HG03064 (cell line): ENCODE measurements around the gene OR5A1.
"Not testable (repeated sequence)": the region's sequence is repeated elsewhere in the genome, so short reads cannot be mapped to it uniquely, and the experiment has no call there.

Experiments used
- ATAC-seq: cut with Tn5 transposase; IDR thresholded peaks from one replicate; pipeline ENCODE4 v1.9.1; 2021; ENCODE audit warnings: low read depth; ENCODE audit not compliant: unreplicated experiment

OR5A1 gene

DNA sequence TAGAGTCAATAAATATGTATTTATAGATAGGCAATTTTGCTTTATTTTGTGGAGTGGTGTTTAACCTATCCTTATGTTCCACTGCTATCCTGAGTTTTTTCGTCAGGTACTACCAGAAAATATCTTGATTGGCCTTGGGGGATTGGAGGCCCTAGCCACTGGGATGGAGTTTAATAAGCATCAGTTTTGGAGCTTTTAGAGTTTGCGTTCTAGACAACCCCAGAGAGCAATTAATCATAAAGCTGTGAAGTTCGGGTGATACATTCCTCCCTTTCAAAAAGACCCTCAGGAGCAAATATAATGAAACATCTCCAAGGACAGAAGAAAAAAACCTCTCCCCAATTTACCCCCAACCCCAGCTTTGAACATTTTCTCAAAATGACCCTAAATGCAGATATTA, at the start of gene OR5A1:
TSS of gene OR5A1 (plus strand) at position 301 of the 400 bp plus-strand sequence. CDS start 6,700 bp downstream, outside the sequence.
- ATAC-seq: no peak

DNA sequence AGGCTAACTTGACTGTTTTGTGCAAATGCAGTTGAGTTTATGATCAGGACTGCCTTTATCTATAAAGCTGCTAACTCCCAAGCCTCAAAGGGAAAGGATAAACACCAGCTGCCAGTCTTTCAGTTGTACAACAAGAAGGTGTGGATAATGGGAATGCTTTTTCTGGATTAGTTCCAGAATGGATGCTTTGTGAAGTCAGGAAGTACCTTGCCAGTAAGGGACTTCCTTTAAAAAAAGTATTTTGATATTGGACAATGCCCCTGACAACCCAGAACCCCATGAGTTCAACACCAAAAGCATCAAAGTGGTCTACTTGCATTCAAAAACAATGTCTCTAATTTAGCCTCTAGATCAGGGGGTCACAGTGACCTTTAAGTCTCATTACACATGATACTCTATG, 42.1 kb upstream of the OR5A1 start:
- no peak for ATAC-seq

DNA sequence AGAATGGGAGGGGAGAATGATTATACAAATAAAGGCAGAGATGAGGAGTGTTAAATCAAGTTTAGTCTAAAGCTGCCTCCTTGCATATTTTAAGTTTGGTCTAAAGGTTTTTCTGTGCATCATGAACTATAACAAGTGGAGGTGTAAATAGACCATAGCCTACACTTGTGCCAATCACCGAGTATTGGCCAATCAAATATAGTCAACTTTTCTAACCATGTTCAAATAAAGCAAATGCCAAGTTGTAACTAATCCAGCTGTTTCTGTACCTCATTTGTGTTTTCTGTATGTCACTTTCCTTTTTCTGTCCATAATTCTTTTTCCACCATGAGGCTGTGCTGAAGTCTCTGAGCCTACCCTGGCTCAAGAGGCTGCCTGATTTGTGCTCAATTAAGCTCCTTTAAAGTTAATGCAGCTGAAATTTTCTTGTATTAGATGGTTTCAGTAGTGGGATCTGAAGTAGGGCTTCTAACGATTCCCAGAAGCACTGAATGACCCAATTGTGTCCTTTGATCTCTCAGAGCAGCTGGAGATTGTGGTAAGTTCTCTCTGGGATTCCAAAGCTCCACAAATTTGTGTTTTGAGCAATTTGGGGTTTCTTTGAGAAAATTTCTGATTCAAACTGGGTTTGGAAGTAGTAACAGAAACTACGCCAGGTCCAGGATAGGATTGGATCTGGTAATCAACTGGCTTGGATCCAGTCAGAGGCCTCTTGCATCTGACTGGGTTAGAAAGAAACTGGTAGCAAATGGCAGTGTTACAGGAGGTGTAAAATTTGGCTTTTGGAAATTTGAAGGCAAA, 35.6 kb upstream of the OR5A1 start:
- no peak for ATAC-seq

DNA sequence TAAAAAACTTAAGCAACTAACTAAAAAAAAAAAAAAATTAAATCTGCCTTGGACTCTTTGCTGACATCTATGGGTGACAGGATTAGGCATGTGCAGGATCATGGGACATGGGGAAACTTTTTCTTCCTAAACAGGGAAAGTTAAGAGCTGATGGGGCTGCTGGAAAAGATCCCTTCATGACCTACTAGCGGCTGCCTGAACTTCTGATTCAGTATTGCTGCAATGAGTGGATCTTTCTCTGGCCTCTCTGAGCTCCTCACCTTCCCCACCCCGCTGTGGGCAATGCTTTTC, 35.1 kb upstream of the OR5A1 start:
- ATAC-seq: no peak

DNA sequence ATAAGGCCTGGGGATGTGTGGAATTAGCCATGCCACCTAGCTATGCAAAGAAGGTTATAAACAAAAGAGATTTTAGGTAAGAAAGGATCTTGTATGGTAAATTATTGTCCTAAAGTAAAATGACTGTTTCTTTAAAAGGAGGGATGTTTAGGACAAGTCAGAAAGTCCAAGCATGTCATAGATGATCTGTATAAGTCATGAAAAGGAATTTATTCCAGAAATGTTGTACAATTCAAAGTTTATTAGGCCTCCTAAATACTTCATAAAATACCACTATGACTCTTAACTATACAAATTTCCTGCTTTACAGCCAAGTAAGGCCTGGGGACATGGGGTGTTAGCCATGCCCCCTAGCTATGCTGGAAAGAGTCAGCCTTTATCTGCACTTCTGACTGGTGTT, 32.7 kb upstream of the OR5A1 start:
- no peak for ATAC-seq

DNA sequence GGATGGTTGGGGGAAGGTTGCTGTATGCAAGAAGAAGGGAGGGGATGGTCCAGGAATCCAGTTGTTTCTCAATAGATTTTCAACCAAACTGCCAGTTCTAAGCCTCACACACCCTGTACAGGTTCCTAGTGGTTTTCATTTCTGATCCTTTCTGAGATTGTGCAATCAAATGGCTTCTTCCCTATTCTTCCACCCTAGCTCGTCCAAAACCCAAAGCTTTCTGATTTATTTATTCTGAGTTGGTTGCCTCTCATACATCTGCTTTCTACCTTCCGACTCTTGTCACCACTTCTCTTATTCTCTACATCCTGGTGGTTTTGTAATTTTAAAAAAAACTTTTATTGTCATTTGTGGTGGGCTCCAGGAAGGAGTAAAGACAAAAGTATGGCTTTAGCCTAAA, 22.6 kb upstream of the OR5A1 start:
- ATAC-seq: no peak

DNA sequence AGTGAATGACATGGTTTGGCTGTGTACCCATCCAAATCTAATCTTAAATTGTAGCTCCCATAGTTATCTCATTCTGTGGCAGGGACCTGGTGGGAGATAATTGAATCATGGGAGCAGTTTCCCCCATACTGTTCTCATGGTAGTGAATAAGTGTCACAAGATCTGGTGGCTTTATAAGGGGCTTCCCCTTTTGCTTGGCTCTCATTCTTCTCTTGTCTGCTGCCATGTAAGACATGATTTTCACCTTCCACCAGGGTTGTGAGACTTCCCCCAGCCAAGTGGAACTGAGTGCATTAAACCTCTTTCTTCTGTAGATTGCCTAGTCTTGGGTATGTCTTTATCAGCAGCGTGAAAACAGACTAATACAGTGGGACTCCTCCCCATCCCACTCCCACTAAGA, 21.2 kb upstream of the OR5A1 start:
- ATAC-seq: no peak

DNA sequence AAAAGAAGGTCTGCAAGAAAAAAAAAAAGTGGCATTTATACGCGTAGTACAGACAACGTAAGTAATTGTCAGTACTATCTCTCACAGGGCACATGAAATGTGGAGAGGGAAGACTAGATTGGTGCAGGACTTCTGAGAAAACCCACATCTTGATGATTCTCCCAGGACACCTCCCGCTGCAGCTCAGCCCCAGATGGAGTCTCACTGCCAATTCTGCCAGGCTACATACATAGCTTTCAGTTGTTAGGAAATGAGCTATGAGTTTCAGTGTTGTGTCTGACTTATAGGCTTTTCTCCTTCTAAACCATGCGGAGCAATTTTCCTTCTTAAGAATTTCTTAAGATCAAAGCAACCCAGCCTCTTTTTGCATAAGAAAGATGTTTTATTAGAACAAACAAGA, 19.7 kb upstream of the OR5A1 start:
- ATAC-seq: no peak

DNA sequence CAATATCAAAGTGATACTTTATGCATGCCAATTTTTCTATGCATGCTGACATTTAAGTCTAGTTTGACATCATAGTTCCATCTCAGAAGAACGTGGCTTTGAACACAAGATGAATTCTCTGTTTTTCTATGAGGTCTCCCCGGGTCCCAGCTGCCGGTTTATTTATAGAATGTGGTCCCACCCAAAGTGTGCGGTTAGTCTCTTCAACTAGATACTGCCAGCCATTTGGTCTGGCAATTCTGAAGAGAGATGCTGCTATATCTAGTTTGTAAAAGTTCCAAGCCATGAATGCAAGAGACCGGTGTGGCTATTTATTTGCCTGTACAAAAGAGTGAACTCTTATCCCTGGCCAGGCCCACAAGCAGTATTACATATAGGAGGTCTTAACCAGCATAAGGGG, 19.2 kb upstream of the OR5A1 start:
- ATAC-seq: no peak

DNA sequence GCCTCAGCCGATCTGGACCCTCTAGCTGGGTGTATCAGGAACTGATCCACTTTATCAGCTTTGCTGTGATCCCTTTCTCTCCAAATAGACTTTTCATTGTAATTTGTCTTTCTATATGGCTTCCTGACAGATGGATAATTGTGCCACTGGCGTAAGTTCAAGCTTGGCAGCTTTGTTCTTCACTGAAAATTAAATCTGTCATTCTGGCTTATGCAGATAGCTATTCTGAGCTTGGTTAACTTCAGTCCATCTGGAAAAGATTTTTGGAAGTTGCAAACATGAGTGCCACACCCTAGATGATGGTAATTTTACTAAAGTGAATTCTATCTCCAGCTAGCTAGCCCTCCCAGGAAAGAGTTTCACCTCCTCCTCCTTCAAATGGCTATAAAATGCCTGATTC, 18.1 kb upstream of the OR5A1 start:
- ATAC-seq: no peak

DNA sequence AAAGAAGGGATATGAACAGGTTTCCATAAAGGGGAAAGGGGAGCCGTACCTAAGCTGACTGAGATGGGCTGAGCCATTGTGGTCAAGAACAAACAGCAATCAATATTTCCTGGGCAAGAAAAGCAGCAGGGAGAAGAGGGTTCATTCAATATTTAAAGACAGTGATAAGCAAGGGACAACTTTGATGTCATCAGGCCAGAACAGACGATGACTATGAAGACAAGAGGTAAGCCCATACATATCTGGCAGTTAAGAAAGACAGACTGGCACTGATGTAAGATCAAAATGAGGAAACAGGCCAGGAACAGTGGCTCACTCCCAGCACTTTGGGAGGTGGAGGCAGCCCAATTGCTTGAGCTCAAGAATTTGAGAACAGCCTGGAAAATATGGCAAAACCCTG, 12.4 kb upstream of the OR5A1 start:
- no peak for ATAC-seq

DNA sequence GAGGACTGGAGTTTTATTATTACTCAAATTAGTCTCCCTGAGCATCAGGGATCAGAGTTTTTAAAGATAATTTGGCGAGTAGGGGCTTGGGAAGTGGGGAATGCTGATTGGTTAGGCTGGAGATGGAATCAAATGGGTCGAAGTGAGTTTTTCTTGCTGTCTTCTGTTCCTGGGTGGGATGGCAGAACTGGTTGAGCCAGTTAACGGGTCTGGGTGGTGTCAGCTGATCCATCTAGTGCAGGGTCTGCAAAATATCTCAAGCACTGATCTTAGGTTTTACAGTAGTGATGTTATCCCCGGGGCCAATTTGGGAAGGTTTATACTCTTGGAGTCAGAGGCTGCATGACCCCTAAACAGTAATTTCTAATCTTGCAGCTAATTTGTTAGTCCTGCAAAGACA, 11.1 kb upstream of the OR5A1 start:
- no peak for ATAC-seq

DNA sequence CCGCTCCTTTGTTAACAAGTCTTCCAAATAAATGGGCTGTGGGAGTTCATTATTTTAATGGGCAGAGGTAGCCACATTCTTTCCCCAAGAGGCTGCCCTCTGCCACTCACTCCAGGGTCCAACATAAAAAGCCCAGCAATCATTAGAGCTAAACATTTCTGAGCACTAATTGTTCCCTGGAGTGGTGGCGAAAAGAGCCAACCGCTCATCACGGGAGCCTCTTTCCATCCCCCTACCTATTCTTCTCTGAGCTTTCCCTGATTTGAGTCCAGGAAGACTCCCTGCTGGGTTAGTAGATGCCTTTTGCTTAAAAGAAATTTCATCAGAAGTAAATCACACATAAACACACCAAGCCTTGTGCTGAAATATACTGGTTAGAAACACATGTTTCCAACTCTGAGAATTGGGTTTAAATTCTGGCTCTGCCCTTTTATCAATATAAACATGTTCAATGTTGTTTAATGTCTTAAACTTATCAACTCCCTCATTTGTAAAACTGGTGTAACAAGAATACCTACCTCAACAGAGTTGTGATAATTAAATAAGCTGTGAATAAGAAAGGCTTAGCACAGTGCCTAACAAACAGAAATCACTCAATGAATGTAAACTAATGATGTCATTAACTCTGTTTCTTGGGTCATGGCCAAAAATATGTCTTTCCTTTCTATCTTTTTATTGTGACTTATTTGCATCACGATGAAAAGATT, 9.8 kb upstream of the OR5A1 start, which contains the start of gene OR5A2:
TSS of gene OR5A2 (minus strand) at position 53 of the 707 bp plus-strand sequence. CDS start 3,460 bp downstream, outside the sequence.
- no peak for ATAC-seq

DNA sequence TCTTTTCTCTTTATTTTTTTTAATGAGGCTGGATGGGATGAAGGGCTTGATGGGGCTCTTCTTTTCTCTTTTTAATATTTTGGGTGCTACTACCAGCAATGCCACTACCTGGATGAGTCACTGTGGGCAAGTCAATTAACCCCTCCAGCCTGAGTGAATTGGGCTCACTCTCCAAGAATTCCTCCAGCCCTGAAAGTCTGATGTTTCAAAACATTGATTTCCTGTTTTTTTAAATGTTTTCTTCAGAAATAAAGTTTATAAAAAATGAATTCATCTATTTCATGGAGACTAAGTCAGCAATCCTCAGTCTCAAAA, 9.2 kb upstream of the OR5A1 start:
- ATAC-seq: no peak

DNA sequence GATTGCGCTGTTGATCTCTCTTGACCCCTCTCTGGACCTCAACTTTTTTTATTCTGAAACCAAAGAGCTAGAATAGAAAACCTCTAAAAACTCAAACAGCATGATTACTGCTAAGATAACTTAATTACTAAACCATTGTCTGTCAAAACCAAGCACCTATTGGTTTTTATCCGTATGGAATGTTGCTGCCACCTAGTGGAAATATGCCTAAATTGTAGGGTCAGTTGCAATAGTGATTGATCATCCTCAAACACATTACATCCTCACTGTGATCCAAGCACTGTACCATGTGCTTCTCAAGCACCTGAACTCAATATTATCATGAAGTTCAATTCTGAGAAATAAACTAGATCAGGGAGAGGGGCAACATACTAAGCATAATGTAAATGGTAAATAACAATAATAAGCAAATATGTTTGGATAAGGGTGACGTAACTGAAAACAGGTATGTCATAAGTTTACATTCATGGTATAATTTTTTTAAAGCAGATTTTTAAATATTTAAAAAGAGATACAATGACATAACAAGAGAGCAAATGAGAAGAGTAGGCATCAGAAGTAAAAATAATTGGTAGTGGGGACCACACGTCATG, 6.2 kb upstream of the OR5A1 start:
- ATAC-seq: no peak

DNA sequence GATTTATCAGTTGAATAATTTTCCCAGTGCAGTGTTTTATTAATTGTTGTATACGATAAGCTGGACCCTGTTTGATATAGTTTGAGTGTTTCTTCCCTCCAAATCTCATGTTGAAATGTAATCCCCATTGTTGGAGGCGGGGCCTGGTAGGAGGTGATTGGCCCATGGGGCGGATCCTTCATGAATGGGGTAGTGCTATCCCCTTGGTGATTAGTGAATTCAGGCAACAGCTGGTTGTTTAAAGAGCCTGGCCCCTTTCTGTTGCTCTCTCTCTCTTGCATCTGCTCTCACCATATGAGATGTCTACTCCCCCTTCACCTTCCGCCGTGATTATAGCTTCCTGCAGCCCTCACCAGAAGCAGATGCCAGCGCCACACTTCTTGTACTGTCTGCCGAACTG, 1.5 kb downstream of the OR5A1 start:
- no peak for ATAC-seq

DNA sequence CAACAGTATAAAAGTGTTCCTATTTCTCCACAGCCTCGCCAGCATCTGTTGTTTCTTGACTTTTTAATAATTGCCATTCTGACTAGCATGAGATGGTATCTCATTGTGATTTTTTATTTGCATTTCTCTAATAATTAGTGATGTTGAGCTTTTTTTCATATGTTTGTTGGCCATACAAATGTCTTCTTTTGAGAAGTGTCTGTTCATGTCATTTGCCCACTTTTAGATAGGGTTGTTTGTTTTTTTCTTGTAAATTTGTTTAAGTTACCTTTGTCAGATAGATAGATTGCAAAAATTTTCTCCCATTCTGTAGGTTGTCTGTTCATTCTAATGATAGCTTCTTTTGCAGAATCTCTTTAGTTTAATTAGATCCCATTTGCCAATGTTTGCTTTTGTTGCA, 9.4 kb downstream of the OR5A1 start:
- not testable (repeated sequence) for ATAC-seq

DNA sequence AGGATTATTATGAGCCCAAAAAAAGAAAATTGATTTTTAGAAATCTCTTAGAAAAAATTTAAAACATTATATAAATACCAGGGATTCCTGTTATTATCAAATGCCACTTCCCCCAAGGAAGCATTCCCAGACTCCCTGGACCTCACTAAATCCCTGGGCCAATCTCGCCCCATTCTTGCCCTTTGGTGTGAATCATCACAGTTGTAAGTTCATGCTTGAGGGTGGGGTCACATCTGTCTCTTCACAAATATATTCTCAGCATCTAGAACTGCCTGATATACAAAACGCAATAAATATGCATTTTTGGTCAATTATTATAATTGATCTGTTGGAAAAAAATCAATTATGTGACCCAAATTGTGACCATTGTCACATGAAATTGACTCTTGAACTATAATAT, 12.2 kb downstream of the OR5A1 start:
- ATAC-seq: no peak

DNA sequence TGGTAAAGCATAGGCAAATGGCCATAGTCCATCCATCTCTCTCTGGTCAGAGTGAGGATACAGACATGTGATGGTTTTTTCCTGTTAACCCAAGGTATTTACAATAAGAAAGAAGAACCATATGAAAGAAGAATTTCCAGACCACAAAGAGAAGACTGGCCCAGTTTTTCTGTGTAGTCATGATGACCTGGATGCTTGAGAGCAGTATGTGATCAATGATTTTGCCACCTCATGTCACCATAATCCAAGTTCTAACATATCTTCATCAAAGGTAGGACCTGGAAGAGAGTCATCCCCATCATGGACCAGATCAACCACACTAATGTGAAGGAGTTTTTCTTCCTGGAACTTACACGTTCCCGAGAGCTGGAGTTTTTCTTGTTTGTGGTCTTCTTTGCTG, 20.4 kb downstream of the OR5A1 start, which contains the start of gene OR4D6:
TSS of gene OR4D6 (plus strand) at position 301 of the 400 bp plus-strand sequence. CDS start at position 301, 0 bp downstream.
- no peak for ATAC-seq

DNA sequence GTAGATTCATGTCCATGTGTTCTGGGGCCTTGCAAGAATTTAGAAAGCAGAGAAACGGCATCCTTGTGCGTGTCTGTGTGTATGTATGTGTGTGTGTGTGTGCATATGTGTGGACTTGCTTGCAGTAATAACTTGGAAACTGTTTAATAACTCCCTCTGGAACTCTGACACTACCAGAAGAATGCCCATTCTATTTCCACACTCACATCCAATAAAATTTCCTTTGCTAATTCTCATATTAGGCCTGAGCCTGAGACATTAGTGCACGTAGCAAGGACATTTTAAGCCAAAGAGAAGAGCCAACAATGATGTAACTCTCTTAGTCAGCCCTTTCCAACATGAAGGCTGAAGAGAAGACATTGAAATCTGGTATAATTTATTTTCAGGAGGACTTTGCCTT, 23.6 kb downstream of the OR5A1 start:
- ATAC-seq: no peak

DNA sequence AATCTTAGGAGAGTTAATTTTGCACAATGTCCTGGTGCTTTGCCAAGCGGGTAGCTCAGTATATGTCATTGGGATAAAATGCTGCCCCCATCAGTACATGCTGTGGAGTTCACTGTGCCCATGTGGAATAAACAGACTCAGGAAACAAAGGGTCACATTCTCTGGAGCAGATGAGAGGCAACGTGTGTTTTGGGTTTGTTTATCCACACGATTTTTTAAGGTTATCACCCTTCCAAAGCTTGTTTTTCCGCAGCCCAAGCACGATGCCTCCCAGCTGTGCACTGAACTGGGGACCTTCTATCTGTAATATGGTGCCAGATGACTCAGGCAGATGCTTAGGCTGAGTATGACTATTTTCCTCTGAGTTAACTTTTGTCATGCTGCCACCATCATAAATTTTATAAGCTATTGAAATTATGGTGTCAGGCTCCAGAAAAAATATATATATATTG, 26.9 kb downstream of the OR5A1 start:
- ATAC-seq: no peak

DNA sequence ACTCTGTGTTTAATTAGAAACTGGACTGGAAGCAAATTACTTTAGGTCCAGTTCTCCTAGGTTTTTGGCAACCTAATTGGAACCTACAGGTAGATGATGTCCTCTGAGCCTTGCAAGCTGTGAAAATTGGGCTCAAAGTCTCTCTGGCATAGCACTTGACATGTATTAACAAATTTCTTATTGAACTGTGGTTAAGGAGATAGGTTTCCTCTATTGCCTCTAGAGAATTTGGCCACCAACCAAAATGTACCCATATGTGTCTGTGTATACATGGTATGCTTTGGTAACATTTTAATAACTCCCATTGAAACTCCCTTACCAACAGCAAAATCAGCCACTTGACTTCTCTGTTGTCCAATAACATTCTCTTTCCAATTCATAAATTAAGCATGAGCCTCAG, 36.7 kb downstream of the OR5A1 start, which contains the start of gene OR4D10:
TSS of gene OR4D10 (plus strand) at position 301 of the 400 bp plus-strand sequence. CDS start 4,115 bp downstream, outside the sequence.
- no peak for ATAC-seq
